ENCODE data around the gene UFD1.

Gene UFD1

DNA sequence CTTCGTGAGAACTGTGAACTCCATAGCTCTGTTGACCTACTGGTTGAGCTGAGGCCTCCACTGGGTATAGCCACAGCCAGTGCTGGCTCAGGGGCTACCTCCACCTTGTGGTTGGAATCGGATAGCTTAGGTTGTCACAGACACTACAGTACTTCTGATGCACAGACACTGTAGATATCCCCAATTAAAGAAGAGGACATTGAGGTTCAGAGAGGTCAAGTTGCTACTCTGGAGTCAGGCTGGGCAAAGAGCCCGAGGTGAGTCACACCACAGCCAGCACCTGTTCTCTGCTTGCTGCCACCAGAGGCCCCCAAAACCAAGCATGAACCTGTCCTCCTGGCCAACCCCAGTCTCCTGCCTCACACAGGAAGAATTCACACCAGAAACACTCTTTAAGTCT is 5.4 kb downstream of the UFD1 start:
- no peak for DNase-seq

DNA sequence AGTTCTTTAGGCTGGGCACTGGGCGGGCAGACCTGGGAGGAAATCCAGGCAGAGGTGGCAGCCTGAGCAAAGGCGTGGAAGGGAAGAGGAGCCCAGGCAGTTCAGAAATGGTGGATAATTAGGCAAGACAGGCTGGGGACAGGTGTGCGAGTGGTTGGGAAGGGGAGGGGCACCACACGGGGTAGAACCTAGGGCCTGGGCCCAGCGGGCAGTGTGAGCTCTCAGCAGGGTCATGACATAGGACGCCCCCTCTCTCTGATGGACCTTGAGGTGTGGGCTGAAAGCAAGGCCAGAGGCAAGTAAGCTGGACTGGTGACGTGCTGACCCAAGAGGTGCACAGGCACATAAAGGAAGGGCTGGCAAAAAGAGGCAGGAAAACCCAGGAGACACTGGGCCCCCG is 6.8 kb downstream of the UFD1 start:
- DNase-seq, result no peak

DNA sequence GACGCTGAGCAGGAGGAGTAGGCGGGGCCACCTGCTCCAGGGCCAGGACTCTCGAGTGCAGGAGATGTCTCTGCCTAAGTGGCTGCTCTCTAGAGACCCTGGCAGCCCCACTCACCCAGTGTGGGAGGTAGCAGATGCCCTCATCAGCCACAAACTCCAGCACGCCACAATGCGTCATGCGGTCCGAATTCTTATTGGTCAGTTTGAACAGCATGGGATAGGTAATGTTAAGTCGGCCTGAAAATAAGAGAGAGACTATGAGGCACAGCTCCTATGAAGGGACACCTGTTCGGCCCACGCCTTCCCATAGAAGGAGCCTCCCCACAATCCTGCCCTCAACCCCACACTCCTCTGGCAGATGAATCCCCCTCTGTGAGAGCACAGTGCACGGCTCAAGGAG is 7.4 kb downstream of the UFD1 start:
- no peak for DNase-seq

DNA sequence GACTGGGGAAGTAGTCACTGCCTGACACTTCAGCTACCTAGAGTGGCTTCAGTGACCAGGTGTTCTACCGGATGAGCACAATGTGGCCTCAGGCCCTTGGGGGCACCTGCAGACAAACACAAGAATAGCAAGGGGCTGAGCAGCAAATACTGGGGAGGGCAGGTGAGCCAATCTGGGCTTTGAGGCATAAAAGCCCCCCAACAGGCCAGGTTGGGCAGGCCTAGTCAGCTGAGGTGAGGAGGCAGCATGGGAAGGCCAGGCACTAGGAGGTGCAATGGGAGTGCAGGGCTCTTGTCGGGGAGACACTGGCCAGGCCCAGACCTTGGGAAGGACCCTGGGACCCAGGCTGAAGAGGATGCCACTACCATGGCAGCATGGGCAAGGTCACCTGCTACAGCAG is 9.0 kb downstream of the UFD1 start:
- DNase-seq, result no peak

DNA sequence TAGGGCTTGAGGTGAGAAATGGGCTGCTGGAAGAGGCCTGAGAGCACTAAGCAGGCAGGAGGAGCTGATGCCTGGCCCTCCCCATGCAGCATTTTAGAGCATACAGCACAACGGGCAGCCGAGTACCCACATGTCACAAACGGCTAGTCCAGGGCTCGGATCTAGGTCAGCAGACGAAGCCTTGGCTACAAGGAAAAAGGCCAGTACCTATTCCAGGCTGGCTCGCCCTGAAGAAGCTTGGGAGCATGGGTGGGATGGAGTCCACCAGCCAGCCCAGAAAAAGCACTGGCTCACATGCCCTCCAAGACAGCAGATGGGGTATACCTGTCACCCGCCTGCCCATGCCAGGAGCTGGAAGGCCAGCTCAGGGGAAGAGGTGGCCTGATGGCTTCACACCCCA is 9.6 kb downstream of the UFD1 start:
- no peak for DNase-seq

DNA sequence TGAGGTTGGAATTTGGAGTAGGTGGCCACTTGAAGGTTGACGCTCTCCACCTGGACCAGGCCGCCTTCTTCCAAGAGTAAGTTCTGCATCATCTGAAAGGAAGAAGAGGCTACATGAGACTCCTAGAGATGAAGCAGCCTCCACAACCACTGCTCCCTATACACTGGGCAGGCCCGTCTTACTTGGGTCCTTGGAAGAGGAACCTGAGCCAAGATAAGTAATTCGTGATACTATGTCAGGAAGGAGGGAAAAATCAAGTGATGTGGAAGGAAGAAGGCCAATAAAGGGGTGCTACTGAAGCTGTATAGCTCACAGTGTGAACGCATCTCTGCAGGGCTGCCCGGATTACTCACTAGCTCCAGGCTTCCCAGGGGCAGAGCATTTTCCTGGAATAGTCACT is 11.1 kb downstream of the UFD1 start:
- DNase-seq, result no peak

DNA sequence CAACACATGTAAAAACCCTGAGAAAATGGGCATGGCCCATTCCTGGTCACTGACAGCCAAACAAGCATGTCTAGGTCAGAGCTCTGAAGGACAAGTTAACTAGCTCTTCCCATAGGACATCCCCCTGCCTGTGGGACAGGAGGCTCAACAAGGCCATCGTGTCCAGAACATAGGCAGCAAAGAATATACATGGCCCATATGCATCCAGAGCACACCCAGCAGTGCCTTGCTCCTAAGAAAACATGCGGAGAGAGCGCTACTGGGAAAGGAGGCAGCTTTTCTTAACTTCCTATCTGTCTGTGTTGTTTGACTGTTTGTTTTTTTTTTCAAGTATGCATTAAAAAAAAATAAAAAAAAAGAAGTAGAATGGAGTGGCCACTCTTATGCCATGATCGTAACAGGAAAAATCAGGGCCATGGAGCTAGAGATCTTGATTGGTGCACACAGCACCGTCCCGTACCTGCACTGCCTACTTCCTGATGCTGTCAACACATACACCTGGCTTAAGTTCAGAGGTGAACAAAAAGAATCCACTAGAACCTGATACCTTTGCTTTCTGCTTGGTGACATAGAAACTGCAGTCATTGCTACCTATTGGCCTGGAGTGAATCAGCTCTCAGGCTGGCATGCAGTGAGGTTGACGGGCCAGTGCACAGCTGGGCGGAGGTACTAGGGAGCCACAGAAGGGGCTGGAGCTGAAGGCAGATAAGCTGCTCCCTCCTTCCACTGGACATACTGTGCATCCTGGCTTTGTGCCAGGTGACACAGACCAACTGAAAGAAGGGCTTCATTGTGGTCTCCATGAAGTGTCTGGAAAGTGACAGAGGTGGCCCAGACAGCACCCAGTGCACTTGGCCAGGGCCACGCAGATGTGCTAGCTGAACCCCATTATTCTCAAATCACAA is 11.9 kb downstream of the UFD1 start:
- DNase-seq, result no peak

DNA sequence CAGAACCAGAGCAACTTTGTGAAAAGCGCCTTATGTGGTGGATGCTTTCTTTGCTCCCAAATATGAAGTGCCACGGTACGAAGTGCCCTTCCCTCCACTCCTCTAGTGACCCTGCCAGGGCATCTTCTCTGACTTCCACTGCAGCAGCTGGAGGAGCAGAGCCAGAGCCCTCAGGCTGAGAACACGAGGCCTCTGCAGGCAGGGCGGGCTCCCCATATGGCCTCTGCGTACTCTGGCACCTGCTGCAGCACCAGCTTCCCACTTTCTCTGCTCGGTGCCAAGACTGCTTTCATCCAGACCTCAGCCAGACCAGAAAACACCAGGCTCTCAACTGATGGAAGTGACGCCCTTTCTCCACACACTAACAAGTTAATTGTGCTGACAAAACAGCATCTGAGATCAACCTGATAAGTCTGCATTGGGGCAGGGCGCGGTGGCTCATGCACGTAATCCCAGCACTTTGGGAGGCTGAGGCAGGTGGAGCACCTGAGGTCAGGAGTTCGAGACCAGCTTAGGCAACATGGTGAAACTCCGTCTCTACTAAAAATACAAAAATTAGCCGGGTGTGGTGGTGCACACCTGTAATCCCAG is 12.8 kb downstream of the UFD1 start:
- no peak for DNase-seq

DNA sequence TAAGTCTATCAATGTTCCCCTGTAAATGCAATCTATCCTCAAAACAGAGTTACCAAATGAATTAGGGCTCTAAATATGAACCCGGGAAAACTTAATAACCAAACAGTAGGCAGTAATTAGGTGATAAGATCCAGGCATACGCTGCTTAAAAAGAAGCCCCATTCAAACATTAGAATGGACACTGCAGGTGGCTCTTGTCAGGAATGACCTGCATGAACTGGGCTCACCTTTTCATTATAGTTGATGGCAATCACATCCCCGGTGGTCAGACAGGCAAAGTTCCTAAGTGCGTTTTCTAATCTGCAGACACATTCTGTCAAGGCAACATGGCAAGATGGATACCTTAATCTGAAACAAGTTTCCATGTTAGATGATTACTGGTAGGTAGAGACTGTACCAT is 14.0 kb downstream of the UFD1 start:
- DNase-seq, result no peak

DNA sequence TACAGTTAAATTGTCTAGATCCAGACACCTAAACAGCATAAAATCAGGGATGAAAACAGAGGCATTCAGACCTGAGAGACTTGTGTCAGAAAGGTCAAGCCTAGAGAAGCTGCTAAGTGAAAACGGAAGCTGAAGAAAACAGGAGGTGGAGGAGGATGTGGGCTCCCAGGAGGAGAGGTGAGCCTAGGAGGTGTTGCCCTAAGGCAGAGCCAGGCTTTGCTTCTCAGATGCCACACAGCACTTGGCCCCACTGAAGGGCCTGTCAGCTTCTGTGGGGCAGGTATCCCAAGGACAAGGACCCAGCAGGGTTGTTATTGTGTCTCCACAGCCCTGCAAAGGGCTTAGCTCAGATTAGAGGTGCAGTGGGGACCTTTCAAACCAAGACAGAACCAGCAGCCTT is 14.4 kb downstream of the UFD1 start:
- DNase-seq, result no peak

DNA sequence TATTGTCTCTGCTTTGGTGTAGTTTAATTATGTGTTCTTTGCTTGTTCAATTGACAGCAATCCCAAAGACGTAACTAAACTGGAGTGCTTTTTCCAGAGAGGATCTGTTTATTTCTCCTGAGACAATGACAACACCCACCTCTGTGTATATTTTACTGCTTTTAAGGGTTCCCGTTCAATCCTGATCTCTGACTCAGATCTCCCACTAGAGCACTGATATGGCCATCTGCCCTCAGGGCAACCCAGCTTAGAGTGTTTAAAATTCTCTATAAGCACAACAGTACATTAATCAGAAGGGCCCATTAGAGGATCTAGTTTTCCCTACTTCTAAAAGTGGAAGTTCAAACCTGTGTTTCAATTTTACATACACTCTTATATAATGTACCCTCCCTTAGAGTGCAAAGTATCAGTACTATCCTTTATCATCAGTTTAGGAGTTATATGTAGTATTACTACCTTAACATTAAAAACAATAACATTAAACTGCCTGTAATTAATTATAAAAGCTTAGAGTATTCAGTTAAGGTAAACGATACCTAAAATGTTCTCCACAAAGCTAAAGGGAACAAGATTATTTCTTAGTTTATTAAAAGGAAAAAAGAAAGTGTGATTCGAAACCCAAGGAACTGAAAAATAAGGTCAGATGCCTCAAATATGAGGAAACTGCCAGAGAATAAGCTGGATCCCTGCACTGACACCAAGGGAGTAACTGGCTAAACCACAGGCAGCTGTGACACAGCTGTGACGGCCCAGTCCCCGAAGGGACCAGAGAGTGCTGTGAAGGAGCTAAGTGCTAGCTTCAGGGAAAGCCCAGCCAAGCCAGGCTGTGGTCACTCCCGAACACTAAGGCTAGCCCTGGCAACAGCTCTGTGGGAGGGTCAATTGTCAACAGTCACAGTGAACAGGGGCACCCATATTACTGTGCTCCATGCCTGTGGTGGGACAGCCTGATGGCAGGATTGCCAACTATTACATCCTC is 15.2 kb downstream of the UFD1 start:
- DNase-seq, result no peak

DNA sequence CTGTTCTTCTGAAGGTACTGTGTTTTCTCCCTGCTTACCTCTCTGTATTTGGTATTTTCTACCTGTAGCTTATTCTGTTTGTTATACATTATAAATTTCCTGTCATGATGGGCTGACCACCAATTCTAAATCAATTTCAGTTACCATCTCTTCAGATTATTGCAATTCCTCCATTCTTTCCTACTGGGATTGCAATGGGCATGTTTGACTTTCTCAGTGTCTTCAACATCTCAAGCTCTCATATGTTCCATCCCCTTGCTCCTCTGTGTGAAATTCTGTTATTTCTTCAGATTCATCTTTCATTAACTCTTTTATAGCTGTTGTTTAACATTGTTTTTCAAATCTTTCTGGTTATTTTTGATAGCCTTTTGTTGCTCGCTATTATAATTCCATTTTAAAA is 16.0 kb downstream of the UFD1 start:
- DNase-seq, result no peak

DNA sequence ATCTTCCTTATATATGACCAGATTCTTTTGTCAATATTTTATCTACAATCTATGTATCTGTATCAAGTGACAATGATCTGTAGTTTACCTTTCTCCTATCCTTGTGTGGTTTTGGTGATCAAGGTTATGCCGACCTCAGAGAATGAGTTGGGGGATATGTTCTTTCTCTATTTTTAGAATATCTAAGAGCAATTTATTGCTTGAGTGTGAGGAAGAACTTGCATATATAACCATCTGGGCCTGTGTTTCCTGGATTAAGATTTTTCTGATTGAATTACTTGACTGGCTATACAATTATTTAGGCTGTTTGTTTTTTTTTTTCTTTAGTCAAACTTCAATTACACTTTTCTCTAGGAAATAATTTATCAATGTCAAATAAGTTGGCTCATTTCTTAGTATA is 17.5 kb downstream of the UFD1 start:
- DNase-seq, result no peak

DNA sequence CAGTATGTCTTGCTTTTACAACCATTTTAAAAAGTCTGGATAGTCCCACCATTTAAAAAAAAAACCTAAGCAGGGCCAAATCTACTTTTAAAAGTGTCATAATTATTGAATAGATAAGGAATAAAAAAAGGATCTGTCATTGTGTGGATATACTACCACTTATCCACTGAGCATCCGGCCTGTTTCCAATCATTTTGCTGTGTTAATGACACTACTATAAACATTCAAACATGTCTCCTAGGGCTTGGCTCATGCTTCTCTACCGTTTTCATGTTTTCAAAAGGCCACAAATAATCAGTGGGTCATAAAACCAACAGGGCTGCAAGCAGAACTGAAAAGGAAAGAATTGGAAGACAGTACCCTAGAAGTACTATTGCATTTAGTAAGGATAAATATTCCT is 19.0 kb downstream of the UFD1 start:
- DNase-seq, result no peak

DNA sequence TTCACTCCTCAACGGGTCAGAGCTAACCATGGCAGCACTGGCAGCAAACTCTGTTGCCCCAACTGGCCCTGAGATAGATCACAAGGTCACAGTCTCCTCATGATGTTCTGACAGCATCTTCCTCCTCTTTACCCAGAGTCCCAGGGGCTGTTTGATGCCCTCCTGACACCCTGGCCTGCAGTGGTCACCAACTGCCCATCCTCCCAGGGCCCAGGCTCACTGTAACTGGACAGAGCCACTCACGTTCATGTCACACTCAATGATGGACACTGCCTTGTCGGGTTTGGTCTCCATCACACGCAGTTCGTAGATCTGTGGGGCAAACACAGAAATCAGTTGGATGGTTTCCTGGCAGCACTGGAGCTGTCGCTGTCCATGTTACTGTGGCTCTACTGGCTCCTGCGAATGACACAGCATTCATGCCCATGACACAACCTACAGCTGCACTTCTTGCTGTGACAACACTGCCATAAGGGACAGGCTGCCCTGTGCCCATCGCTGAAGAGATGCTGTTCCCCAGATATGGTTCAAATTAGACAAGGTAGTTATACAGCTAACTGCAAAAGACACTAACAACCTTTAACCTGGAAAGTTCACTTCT is 21.1 kb downstream of the UFD1 start:
- DNase-seq, result no peak

DNA sequence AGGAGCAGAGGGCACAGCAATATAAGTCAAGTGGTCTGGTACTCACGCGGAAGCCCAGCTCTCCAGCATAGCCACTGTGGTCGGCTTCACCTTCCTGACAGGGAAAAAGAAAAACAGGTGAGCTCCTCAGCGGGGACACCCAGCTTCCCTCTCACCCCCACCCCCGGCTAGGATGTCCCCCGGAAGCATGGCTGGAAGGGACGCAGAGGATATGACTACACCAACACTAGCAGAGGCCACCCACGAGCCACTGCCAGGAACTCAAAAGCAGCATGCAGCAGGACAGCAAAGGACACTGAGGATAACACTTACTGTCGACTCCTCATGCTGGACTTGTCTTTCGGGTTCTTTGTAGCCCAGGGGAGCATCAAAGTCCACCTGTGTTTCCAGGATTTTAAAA is 22.5 kb downstream of the UFD1 start:
- DNase-seq, result no peak

DNA sequence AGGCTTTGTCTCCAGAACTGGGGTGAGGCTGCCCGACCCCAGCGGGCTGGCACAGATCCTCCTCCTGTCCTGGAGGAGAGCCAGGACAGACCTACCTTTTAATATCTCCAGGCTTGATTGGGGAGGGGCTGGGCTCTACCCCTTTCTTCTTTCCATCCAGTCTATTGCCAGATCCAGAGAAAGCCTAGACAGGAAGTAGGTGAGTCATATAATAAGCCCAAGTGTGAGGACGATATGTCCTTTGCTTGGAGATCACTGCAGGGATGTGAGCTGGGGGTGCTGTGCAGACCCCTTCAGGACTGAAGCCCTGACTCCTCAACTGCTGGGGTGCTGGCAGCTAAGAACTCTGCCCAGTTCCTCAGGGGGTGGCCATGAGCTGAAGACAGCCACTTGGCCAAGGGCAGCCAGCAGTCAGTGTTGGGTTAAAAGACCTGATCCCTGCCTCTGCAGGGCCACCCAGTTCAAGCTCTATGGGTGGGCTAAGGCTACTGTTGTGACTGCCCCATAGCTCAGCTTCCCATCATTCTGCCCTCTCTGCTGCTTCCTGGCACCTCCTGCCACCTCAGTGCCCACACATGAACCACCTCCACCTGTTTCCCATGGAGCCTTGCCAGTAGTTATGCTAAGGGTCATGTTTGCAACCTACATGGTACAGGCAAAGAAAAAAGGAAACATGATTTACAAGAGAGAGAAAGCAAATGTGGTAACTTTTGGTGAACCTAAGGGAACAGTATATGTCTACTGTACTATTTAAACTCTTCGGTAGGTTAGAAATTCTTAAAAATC is 23.2 kb downstream of the UFD1 start:
- DNase-seq, result no peak

DNA sequence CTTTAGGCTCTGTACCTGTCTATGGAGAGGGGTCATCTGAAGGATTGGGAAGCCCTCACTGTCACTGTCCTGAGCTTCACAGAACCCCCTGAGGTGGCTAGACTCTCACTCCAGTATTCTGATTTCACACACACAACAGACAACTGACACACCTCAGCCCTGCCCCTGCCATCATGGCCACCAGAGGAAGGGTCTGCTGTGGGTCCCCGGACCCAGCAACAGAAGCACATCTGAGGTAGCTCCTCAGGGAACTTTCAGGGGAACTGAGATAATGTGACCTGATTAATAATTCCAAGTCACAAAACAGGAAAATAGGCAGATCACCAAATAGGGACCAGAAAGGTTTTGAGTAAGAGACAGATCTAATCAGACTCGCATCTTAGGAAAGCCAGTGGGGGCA is 24.0 kb downstream of the UFD1 start:
- DNase-seq, result no peak

DNA sequence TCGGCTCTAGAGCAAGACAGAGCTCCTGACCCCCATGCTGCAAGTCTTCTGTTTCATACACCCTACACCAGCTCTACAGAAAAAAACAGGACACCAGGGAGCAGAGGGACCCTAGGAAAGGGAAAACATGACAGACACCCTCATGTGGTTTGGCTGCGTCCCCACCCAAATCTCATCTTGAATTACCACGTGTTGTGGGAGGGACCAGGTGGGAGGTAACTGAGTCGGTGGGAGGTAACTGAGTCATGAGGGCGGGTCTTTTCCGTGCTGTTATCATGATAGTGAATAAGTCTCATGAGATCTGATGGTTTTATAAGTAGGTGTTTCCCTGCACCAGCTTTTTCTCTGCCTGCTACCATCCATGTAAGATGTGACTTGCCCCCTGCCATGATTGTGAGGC is 24.8 kb downstream of the UFD1 start:
- no peak for DNase-seq

DNA sequence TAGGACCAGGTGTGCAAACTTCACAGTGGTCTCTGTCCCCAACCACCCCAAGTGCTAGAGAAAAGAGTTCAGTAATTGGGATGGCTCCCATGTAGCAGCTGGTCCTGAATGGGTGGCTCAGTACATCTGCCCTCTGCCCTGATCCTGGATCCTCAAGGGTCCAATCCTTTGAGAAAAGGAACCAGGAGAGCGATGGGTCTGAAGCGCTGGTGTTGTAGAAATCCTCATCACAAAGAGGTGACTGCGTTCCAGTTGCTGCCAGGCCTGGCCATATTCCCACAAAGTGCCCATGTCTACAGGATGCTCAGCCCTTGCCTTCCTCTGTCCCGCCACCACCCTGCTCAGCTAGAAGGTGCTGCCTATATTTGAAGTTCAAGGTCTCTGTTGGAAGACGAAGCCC is 25.3 kb downstream of the UFD1 start:
- DNase-seq, result no peak

DNA sequence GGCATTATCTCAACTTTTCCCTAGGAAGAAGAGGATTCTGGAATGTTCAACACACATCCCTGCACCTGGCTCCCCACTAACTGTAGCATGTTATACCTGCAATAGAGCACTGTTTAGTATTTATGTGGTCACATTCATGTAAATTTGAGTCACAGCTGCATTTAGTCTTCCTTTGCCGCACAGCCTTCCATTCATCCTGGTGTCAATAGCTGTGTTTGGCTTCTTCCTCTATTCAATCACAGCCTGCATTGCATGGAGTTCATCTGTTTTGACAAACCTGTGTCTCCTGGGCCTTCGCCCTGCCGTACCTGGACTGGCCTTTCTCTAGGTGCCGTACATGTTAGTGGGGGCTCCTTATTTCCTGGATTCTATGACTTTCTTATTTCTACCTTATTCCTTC is 27.4 kb downstream of the UFD1 start:
- DNase-seq, result no peak
